Stimulated activated CD4-positive, alpha-beta T cell treated with anti-CD3 and anti-CD28 coated beads, TNF-alpha, amount 100 ng/mL, for 48 hours (primary cell): Measurements from ENCODE around the gene TMPRSS11D.

Source experiments
- DNase-seq, 3 donors: peaks; one replicate each; pipeline ENCODE4 v3.0.0-alpha.2; 2020; ENCODE audit warnings: low read depth in 3 of 3

The TMPRSS11D gene, protein sequence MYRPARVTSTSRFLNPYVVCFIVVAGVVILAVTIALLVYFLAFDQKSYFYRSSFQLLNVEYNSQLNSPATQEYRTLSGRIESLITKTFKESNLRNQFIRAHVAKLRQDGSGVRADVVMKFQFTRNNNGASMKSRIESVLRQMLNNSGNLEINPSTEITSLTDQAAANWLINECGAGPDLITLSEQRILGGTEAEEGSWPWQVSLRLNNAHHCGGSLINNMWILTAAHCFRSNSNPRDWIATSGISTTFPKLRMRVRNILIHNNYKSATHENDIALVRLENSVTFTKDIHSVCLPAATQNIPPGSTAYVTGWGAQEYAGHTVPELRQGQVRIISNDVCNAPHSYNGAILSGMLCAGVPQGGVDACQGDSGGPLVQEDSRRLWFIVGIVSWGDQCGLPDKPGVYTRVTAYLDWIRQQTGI

GRCh38 chr4:67883902-67884301 is at the start of gene TMPRSS11D:
Gene TMPRSS11D, minus strand, starts transcription at chr4:67884002. Its CDS starts 69 bp downstream, at chr4:67883933.
- DNase-seq: no peak

- no peak for DNase-seq
These were observed 49.2 kb upstream of the TMPRSS11D start for GRCh38 chr4:67933038-67933437.

DNA sequence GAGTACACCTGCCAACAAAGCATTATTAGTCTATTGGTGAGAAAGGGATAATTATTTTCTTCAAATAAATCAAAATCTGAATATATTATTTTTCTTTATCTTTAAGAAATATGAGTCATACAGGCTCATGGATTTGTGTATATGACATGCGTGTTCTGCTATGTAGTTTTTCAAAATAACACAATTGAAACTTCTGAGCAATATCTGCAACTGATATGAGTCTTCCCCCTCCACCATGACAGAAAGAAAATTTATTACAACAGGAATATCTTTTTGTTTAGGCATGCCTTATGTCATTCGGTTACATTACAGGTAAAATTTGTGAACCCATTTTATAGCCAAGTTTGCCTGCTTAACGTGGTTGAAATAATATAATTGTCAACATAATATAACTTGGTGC is 47.5 kb upstream of the TMPRSS11D start:
- DNase-seq: no peak

DNA sequence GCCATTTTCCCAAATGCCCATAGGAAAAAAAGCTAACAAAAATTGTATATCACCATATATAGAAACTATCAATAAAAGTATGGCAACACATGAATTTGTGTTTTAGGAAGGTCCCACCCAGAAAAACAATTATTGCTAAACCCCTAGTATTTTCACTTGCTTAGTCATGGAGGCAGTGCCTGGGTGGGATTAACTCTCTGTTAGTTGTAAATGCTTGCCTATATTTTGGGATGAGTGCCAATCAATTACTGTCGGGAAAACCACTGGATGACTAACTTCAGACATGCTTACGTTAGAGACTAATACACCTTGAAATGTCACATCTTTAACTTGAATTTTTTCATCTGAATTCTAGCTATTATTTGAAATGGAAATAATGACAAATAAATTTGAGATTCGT is 45.6 kb upstream of the TMPRSS11D start:
- no peak for DNase-seq

- DNase-seq: no peak
These were observed 44.7 kb upstream of the TMPRSS11D start for GRCh38 chr4:67928546-67928945.

- DNase-seq: no peak
These were observed 43.4 kb upstream of the TMPRSS11D start for GRCh38 chr4:67927251-67927650.

GRCh38 chr4:67926485-67926884 is 42.7 kb upstream of the TMPRSS11D start:
- DNase-seq: no peak

GRCh38 chr4:67922697-67923096 is 38.9 kb upstream of the TMPRSS11D start:
- DNase-seq: no peak

- no peak for DNase-seq
These were observed 34.6 kb upstream of the TMPRSS11D start for GRCh38 chr4:67918428-67918827.

GRCh38 chr4:67915400-67915966 is 31.7 kb upstream of the TMPRSS11D start:
- DNase-seq: no peak

DNA sequence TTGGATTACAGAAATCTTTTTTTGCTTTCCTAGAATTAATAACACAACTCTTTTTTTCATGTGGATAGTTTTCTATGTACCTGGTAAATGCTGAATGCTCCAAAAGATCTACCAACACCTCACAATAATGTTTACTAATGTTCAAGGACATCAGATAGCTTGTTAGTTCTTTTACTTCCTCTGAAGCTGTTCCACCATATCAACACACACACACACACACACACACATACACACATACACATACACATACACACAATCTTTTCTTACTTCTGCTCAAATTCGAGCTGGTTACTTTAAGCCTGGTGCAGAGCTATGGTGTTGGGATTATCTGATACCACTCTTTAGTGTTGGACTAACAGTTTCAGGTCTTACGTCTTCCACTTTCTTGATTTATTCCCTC is 28.3 kb upstream of the TMPRSS11D start:
- DNase-seq: no peak

DNA sequence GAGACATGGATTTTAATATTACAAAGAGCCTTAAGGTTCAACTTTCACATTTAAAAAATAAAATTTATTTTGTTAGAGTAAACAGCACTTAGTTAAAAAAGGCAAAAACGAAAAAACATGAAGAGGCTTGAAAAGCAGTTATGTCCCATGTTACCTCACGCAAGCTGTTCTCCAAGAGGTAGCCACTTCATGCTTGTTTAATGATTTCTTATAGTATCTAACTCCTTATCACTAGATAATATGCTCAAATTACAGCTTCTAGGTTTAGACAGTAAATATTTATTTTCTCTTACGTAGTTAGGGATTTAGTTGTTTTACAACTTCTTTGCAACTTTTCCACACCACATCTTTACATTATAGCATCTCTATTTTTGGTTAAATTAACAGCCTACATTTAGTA is 27.8 kb upstream of the TMPRSS11D start:
- no peak for DNase-seq

DNA sequence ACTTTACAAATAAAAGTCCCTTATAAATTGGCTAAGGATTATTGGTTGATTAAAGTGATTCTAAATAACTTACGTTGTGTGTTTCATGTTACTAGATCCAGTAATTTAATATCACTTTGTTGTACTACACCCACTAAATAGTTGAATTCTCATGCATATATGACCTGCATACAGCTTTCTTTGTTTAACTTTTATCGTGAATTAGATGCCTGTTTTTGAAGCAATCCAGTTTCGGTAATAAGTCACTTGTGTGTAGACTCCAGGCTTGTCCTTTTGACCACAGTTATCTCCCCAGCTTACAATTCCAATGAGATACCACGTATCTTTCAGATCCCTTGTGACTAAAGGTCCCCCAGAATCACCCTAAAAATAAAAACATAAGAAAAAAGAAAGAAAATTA is 27.3 kb upstream of the TMPRSS11D start:
- DNase-seq: no peak

DNA sequence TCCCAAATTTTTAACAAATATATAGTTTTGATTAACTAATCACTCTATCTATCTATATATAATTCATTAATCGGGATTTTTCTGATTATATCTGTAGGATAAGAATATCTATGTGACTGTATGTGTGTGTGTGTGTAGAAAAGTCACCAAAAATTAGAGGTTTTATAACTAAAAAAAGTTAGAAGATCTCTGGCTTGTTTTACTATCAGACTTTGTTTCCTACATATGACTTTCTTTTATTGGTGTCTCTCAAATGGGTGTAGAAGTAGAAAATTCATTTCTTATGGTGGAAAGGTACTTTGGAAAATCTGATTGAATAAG is 26.7 kb upstream of the TMPRSS11D start:
- no peak for DNase-seq

- no peak for DNase-seq
These were observed 26.2 kb upstream of the TMPRSS11D start for GRCh38 chr4:67909905-67910584.

- DNase-seq: no peak
These were observed 23.8 kb upstream of the TMPRSS11D start for GRCh38 chr4:67907650-67908049.

- DNase-seq: no peak
These were observed 15.3 kb upstream of the TMPRSS11D start for GRCh38 chr4:67899096-67899495.

DNA sequence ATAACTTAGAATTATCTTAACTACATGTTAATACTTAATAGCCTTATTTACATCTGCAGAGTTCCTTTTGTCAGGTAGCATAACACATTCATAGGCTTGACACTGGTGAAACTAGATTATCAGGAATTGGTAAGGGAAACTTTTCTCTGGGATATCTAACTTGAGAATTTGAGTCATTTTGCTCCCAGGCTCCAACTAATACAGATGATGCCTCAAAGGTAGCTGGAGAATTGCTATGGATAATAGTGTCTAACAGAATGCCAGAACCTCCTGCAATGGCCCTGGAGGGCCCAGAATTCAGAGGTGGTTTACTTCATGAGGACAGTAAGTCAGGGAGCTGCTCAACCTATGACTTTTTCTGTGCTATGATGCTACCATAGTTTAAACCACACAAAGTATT is 13.9 kb upstream of the TMPRSS11D start:
- no peak for DNase-seq

GRCh38 chr4:67896421-67897065 is 12.7 kb upstream of the TMPRSS11D start:
- DNase-seq: no peak

DNA sequence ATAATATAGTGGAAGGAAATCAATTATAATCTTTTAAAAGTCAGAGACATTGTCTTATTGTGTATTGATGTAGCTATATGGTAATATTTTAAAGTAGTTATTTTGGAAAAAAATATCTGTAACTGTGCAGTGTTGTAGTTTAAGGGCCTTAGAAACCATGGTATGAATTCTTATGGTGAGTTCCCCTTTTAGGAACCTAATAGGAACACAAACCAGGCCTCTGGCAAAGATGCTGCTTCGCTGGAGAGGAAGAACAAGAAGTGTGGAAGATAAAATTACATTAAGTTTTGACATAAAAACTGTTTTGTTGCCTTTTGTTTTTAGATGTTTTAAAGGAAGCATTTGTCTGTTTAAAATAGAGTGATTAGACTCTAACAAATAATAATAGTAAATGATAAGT is 10.9 kb upstream of the TMPRSS11D start:
- DNase-seq: no peak

- no peak for DNase-seq
These were observed 9.1 kb upstream of the TMPRSS11D start for GRCh38 chr4:67892905-67893304.

GRCh38 chr4:67892253-67892652 is 8.5 kb upstream of the TMPRSS11D start:
- no peak for DNase-seq

- no peak for DNase-seq
These were observed 7.8 kb upstream of the TMPRSS11D start for GRCh38 chr4:67891645-67892044.
